Neutrophil (primary cell): Measurements from ENCODE around the gene DNAH11.

Experiments used
- H3K27ac ChIP-seq: fragments of 200-600 bp; sonication (generic); 2 replicates; pipeline ENCODE4 v1.5.1; 2016; ENCODE audit warnings: mild to moderate bottlenecking, moderate library complexity
- H3K27me3 ChIP-seq: fragments of 200-600 bp; sonication (generic); 2 replicates; pipeline ENCODE4 v1.6.0; 2016; ENCODE audit warnings: mild to moderate bottlenecking
- H3K36me3 ChIP-seq: fragments of 200-600 bp; sonication (generic); 2 replicates; pipeline ENCODE4 v1.5.1; 2017
- H3K4me1 ChIP-seq, 2 experiments: fragments of 200-600 bp in 1 of 2; sonication (generic) in 1 of 2; 1 replicate in 1 of 2; 2 replicates in 1 of 2; pipeline versions ENCODE4 v1.5.1 to v1.6.1; 2013 to 2016; ENCODE audit warnings: low read depth in 1 of 2, low read length in 1 of 2, mild to moderate bottlenecking in 1 of 2, moderate library complexity in 1 of 2; ENCODE audit not compliant: control insufficient read depth in 1 of 2, insufficient read depth in 1 of 2
- H3K4me3 ChIP-seq, 2 experiments: fragments of 200-600 bp in 1 of 2; sonication (generic) in 1 of 2; 1 replicate in 1 of 2; 2 replicates in 1 of 2; pipeline ENCODE4 v1.5.1; 2013 to 2016; ENCODE audit warnings: low read depth in 1 of 2, low read length in 1 of 2, mild to moderate bottlenecking in 1 of 2, moderate library complexity in 1 of 2
- H3K9me3 ChIP-seq: fragments of 200-600 bp; sonication (generic); 2 replicates; pipeline ENCODE4 v1.5.1; 2016
- TF ChIP-seq, protein P1 (sequence below): fragments of 200-600 bp; sonication (generic); IDR thresholded peaks from 2 replicates; pipeline ENCODE4 v1.5.1; 2016; ENCODE audit warnings: antibody characterized with exemption

The DNAH11 gene

DNA sequence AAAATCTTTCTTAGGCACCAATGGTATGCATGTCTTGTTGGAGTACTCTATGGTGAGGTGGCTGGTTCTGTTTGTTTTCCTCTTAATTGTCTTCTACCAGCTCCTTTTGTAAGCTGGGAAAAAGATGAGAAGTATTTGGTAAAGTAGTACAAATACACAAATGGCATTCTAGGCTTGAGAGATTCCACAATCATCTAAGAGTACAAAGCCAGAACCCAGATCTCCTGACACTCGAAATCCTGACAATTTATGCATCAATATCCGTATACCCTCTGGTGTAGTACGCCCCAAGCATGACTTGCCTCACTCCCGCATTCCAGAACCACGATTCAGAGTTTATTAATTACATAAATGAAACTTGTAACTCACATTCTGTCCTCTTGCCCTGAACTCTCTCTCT is 359.4 kb downstream of the DNAH11 start:
- TF ChIP-seq, protein P1, sequence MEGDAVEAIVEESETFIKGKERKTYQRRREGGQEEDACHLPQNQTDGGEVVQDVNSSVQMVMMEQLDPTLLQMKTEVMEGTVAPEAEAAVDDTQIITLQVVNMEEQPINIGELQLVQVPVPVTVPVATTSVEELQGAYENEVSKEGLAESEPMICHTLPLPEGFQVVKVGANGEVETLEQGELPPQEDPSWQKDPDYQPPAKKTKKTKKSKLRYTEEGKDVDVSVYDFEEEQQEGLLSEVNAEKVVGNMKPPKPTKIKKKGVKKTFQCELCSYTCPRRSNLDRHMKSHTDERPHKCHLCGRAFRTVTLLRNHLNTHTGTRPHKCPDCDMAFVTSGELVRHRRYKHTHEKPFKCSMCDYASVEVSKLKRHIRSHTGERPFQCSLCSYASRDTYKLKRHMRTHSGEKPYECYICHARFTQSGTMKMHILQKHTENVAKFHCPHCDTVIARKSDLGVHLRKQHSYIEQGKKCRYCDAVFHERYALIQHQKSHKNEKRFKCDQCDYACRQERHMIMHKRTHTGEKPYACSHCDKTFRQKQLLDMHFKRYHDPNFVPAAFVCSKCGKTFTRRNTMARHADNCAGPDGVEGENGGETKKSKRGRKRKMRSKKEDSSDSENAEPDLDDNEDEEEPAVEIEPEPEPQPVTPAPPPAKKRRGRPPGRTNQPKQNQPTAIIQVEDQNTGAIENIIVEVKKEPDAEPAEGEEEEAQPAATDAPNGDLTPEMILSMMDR = no peak
- H3K27me3 ChIP-seq = no peaks in the 10 kb centered on the region
- H3K36me3 ChIP-seq = peaks cover 67% of the 10 kb centered on the region
- no peak overlapping the region for H3K27ac ChIP-seq
- H3K4me3 ChIP-seq = no peak overlapping the region
- peaks cover 22 to 27% of the 10 kb centered on the region in 2 experiments for H3K4me1 ChIP-seq
- no peaks in the 10 kb centered on the region for H3K9me3 ChIP-seq

DNA sequence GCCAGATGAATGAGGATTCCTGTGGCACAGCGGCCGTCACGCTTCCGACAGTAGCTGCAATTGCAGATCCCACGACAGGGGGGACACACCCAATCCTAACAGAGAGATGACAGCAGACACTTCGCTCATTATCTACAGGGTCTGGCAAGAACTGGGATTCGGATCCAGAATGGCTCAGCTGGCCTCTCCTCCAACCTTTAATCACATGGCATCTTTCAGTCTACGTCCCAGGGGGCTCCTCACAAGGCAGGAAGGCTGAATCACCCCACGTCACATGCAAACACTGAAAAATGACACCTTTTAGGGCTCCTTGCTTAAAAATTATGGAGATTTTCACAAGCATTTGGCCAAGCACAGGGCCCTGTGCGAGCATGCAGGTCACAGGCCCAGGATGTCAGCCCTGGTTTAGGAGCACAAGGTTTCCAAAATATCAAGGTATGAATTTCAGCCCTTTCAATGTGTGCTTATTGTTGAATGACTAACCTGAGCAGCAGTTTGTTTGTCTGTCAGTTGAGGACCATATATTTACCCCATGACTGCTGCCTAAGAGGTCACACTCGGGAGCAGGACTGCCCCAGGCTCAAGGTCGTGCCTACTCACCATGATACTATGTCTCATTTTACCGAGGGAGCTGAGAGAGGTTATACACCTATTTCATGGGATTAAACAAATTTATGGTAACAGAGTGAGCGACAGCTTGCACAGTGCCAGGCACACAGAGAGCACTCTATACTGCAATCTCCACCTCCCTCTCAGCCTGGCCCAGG is 360.4 kb downstream of the DNAH11 start:
- Histone ChIP-seq H3K36me3 (peaks cover 75% of the 10 kb centered on the region), H3K4me3 (no peak overlapping the region), H3K27ac (no peak overlapping the region), H3K4me1 (peaks cover 12 to 17% of the 10 kb centered on the region in 2 experiments), H3K9me3 (no peaks in the 10 kb centered on the region), H3K27me3 (no peaks in the 10 kb centered on the region)
- TF ChIP-seq, protein P1 = no peak

DNA sequence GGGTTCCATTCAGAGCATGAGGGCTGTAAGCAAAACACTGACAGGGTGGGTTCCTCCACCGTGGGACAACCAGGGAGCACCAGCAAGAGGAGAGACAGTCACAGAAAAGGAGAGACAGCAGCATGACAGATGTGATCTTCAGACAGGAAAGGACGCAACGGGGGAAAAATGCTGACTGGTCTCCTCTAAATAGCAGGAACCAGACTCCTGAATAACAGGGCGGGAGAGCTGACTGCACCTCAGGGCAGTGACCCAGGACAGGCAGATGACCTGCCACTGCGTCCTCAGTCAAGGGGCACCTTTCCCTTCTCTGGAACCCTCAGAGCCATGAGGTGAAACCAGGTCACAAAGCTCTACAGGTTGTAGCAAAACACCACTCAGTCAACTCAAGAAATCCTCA is 365.9 kb downstream of the DNAH11 start:
- H3K4me3 ChIP-seq = no peak overlapping the region
- TF ChIP-seq, protein P1 = no peak
- H3K27me3 ChIP-seq = no peaks in the 10 kb centered on the region
- no peaks in the 10 kb centered on the region for H3K9me3 ChIP-seq
- H3K36me3 ChIP-seq = peaks cover 55% of the 10 kb centered on the region
- H3K27ac ChIP-seq = no peak overlapping the region
- peaks cover 8 to 13% of the 10 kb centered on the region in 2 experiments for H3K4me1 ChIP-seq

DNA sequence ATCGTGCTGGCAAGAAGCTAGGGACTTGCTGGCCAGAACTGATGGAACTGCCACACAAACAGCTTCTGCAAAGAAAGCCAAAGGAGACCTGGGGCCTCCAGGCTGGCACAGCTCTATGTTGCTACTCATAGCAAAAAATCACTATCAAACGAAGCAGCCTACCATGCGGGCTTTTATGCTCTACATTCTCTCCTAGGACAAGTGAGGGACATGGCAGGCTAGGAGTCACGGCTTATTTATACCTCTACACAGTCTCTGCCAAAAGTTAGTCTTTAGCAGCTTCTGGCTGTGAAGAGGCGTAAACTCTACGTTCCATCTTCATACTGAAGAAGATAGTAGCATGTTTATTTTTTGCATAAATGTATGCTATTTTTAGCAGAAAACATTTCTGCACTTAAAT is 367.4 kb downstream of the DNAH11 start:
- TF ChIP-seq, protein P1 = no peak
- H3K4me1 ChIP-seq = peaks cover 20 to 26% of the 10 kb centered on the region in 2 experiments
- peaks cover 39% of the 10 kb centered on the region for H3K36me3 ChIP-seq
- H3K9me3 ChIP-seq = no peaks in the 10 kb centered on the region
- H3K27me3 ChIP-seq = no peaks in the 10 kb centered on the region
- H3K27ac ChIP-seq = no peak overlapping the region
- H3K4me3 ChIP-seq = no peak overlapping the region

DNA sequence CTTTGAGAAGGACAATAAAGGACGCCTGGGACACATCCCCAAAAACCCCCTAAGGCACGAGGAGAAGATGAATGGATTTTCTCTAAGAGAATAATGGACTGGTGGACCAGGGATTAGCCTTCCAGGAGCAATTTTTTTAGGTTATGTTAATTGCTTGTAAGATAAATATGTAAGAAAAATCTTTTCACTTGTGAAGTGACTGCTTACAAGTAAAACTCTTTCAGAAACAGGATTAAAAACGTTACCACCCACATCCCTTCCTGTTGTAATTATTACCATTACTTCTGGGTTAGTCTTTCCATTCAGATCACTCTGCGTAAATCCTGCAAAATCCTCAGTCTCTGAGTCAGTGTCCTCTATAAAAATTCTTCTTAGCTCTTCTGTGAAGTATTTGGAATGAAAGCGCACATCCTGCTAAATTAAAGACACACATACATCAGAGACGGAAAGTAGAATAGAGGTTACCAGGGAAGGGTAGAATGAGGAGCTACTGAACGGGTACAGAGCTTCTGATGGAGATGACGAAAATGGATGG is 368.6 kb downstream of the DNAH11 start:
- no peaks in the 10 kb centered on the region for H3K9me3 ChIP-seq
- no peak overlapping the region for H3K4me3 ChIP-seq
- H3K36me3 ChIP-seq = peaks cover 28% of the 10 kb centered on the region
- TF ChIP-seq, protein P1 = no peak
- H3K4me1 ChIP-seq = peaks cover 20 to 26% of the 10 kb centered on the region in 2 experiments
- H3K27me3 ChIP-seq = no peaks in the 10 kb centered on the region
- no peak overlapping the region for H3K27ac ChIP-seq
